ENCODE measurements around the gene ZNF195. TPM values are rescaled to one million over a fixed set of nuclear protein-coding genes. Genes with fewer than 3 reads are reported as not detected.
"Not testable (repeated sequence)": the region's sequence is repeated elsewhere in the genome, so short reads cannot be mapped to it uniquely, and the experiment has no call there.

Gene ZNF195
- polyA plus RNA-seq, 6 donors from 2014 or later, result 21.7 to 33.2 (median 28.0) TPM

GRCh38 chr11:3412837-3413236, 33.9 kb upstream of the ZNF195 start:
- DNase-seq (no peak), ATAC-seq (ENCODE audit: low read depth in 2 of 2) (no peak)
- Mint-ChIP-seq H3K4me3 (no peak overlapping the region), H3K36me3 (no peaks in the 10 kb centered on the region), H3K27me3 (peaks cover 0 to 9% (median 0%) of the 10 kb centered on the region in 3 donors), H3K9me3 (peaks cover 0 to 2% (median 0%) of the 10 kb centered on the region in 7 donors), H3K27ac (no peak overlapping the region), H3K4me1 (peaks cover 8 to 12% (median 10%) of the 10 kb centered on the region in 3 donors)

GRCh38 chr11:3408722-3409121, 29.8 kb upstream of the ZNF195 start:
- H3K27me3 Mint-ChIP-seq; ATAC-seq (ENCODE audit: low read depth in 2 of 2); H3K36me3 Mint-ChIP-seq; H3K4me3 Mint-ChIP-seq; H3K9me3 Mint-ChIP-seq: not testable (repeated sequence)
- DNase-seq, result peak; percentile 48
- H3K27ac Mint-ChIP-seq, result peak overlapping the region in 1 of 6 donors; percentile 33
- H3K4me1 Mint-ChIP-seq, result peaks cover 8 to 12% (median 10%) of the 10 kb centered on the region in 3 donors

- not testable (repeated sequence) for H3K36me3 Mint-ChIP-seq; ATAC-seq (ENCODE audit: low read depth in 2 of 2); H3K4me3 Mint-ChIP-seq; H3K9me3 Mint-ChIP-seq; H3K27me3 Mint-ChIP-seq; DNase-seq
- Mint-ChIP-seq H3K4me1 (peaks cover 8 to 12% (median 10%) of the 10 kb centered on the region in 3 donors), H3K27ac (peak overlapping the region in 1 of 6 donors; percentile 62)
Observed at GRCh38 chr11:3408058-3408605, 29.2 kb upstream of the ZNF195 start.

GRCh38 chr11:3406937-3407336, 28.0 kb upstream of the ZNF195 start:
- not testable (repeated sequence) for DNase-seq; H3K27me3 Mint-ChIP-seq; H3K9me3 Mint-ChIP-seq; H3K36me3 Mint-ChIP-seq; ATAC-seq (ENCODE audit: low read depth in 2 of 2); H3K4me3 Mint-ChIP-seq; H3K27ac Mint-ChIP-seq
- H3K4me1 Mint-ChIP-seq, result peaks cover 8 to 12% (median 10%) of the 10 kb centered on the region in 3 donors

- H3K36me3 Mint-ChIP-seq; H3K9me3 Mint-ChIP-seq; DNase-seq; H3K4me3 Mint-ChIP-seq; H3K27me3 Mint-ChIP-seq; H3K27ac Mint-ChIP-seq; ATAC-seq (ENCODE audit: low read depth in 2 of 2): not testable (repeated sequence)
- peaks cover 8 to 12% (median 10%) of the 10 kb centered on the region in 3 donors for H3K4me1 Mint-ChIP-seq
Observed at GRCh38 chr11:3406223-3406875, 27.4 kb upstream of the ZNF195 start.

- not testable (repeated sequence) for H3K27me3 Mint-ChIP-seq; DNase-seq; H3K27ac Mint-ChIP-seq; H3K36me3 Mint-ChIP-seq; ATAC-seq (ENCODE audit: low read depth in 2 of 2); H3K9me3 Mint-ChIP-seq; H3K4me3 Mint-ChIP-seq
- peaks cover 8 to 12% (median 12%) of the 10 kb centered on the region in 3 donors for H3K4me1 Mint-ChIP-seq
Observed at GRCh38 chr11:3404076-3404925, 25.4 kb upstream of the ZNF195 start.

GRCh38 chr11:3402861-3403250, 23.9 kb upstream of the ZNF195 start:
- DNase-seq; H3K4me3 Mint-ChIP-seq; H3K36me3 Mint-ChIP-seq; ATAC-seq (ENCODE audit: low read depth in 2 of 2); H3K4me1 Mint-ChIP-seq; H3K9me3 Mint-ChIP-seq; H3K27ac Mint-ChIP-seq: not testable (repeated sequence)
- H3K27me3 Mint-ChIP-seq, result peaks cover 0 to 12% (median 5%) of the 10 kb centered on the region in 3 donors

GRCh38 chr11:3402181-3402860, 23.4 kb upstream of the ZNF195 start:
- not testable (repeated sequence) for H3K9me3 Mint-ChIP-seq; H3K4me3 Mint-ChIP-seq; ATAC-seq (ENCODE audit: low read depth in 2 of 2); DNase-seq; H3K4me1 Mint-ChIP-seq; H3K36me3 Mint-ChIP-seq
- peak overlapping the region in 2 of 6 donors; percentile 54 to 76 for H3K27ac Mint-ChIP-seq
- H3K27me3 Mint-ChIP-seq, result peaks cover 0 to 12% (median 5%) of the 10 kb centered on the region in 3 donors

GRCh38 chr11:3401052-3401451, 22.1 kb upstream of the ZNF195 start:
- H3K27me3 Mint-ChIP-seq, result peaks cover 0 to 12% (median 5%) of the 10 kb centered on the region in 3 donors
- H3K36me3 Mint-ChIP-seq; H3K4me1 Mint-ChIP-seq; H3K27ac Mint-ChIP-seq; H3K9me3 Mint-ChIP-seq; ATAC-seq (ENCODE audit: low read depth in 2 of 2); DNase-seq; H3K4me3 Mint-ChIP-seq: not testable (repeated sequence)

- not testable (repeated sequence) for H3K36me3 Mint-ChIP-seq; DNase-seq; ATAC-seq (ENCODE audit: low read depth in 2 of 2); H3K4me1 Mint-ChIP-seq; H3K9me3 Mint-ChIP-seq; H3K4me3 Mint-ChIP-seq; H3K27ac Mint-ChIP-seq
- peaks cover 11 to 21% (median 13%) of the 10 kb centered on the region in 3 donors for H3K27me3 Mint-ChIP-seq
Observed at GRCh38 chr11:3398509-3398908, 19.6 kb upstream of the ZNF195 start.

- not testable (repeated sequence) for DNase-seq; H3K27ac Mint-ChIP-seq; H3K9me3 Mint-ChIP-seq; H3K4me1 Mint-ChIP-seq; H3K4me3 Mint-ChIP-seq; ATAC-seq (ENCODE audit: low read depth in 2 of 2); H3K36me3 Mint-ChIP-seq
- H3K27me3 Mint-ChIP-seq, result peaks cover 13 to 23% (median 15%) of the 10 kb centered on the region in 3 donors
Observed at GRCh38 chr11:3398106-3398505, 19.2 kb upstream of the ZNF195 start.

GRCh38 chr11:3397210-3397609, 18.3 kb upstream of the ZNF195 start:
- not testable (repeated sequence) for ATAC-seq (ENCODE audit: low read depth in 2 of 2); H3K9me3 Mint-ChIP-seq

GRCh38 chr11:3395468-3395867, 16.5 kb upstream of the ZNF195 start:
- H3K27me3 Mint-ChIP-seq, result peaks cover 13 to 38% (median 23%) of the 10 kb centered on the region in 3 donors
- H3K4me3 Mint-ChIP-seq; H3K9me3 Mint-ChIP-seq; H3K4me1 Mint-ChIP-seq; DNase-seq; H3K27ac Mint-ChIP-seq; H3K36me3 Mint-ChIP-seq; ATAC-seq (ENCODE audit: low read depth in 2 of 2): not testable (repeated sequence)

More at GRCh38 chr11:3397210-3397609, 18.3 kb upstream of the ZNF195 start:
- peaks cover 13 to 24% (median 23%) of the 10 kb centered on the region in 3 donors for H3K27me3 Mint-ChIP-seq
- not testable (repeated sequence) for DNase-seq, H3K4me1 Mint-ChIP-seq, H3K36me3 Mint-ChIP-seq, H3K4me3 Mint-ChIP-seq, H3K27ac Mint-ChIP-seq

Data from naive B cell (primary cell).